LNCaP clone FGC (cell line): ENCODE data around the gene HES5.
"Not testable (repeated sequence)": the region's sequence is repeated elsewhere in the genome, so short reads cannot be mapped to it uniquely, and the experiment has no call there.

ENCODE experiments used
- DNase-seq: peaks from one replicate; pipeline ENCODE4 v3.0.0-alpha.2; 2011; ENCODE audit warnings: low read depth
- H3K4me3 ChIP-seq: 2 replicates; pipeline ENCODE4 v1.5.1; 2011; ENCODE audit warnings: mild to moderate bottlenecking, low read depth, low read length, control low read depth
- TF ChIP-seq, protein P1 (sequence below): IDR thresholded peaks from 2 replicates; pipeline ENCODE4 v1.5.1; 2012; ENCODE audit warnings: mild to moderate bottlenecking; ENCODE audit not compliant: control insufficient read depth, insufficient read depth; ENCODE audit errors: extremely low read depth

HES5 gene

DNA sequence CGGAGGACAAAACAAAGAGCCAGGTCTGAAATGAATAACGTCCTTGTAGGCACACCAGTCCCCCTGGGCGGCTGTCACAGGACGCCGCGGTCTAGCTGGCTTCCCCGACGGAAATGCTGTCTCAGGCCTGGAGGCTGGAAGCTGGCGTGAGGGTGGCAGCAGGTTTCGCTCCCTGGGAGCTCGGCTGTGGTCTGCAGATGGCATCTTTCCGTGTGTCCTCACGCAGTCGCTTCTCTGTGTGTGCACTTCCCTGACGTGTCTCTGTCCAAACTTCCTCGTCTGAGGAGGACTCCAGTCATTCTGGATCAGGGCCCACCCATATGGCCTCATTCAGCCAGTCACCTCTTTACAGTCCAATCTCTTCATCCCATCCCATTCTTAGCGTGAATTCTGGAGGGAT, 40.3 kb upstream of the HES5 start:
- DNase-seq: no peak
- no peak overlapping the region for H3K4me3 ChIP-seq
- TF ChIP-seq, protein P1, sequence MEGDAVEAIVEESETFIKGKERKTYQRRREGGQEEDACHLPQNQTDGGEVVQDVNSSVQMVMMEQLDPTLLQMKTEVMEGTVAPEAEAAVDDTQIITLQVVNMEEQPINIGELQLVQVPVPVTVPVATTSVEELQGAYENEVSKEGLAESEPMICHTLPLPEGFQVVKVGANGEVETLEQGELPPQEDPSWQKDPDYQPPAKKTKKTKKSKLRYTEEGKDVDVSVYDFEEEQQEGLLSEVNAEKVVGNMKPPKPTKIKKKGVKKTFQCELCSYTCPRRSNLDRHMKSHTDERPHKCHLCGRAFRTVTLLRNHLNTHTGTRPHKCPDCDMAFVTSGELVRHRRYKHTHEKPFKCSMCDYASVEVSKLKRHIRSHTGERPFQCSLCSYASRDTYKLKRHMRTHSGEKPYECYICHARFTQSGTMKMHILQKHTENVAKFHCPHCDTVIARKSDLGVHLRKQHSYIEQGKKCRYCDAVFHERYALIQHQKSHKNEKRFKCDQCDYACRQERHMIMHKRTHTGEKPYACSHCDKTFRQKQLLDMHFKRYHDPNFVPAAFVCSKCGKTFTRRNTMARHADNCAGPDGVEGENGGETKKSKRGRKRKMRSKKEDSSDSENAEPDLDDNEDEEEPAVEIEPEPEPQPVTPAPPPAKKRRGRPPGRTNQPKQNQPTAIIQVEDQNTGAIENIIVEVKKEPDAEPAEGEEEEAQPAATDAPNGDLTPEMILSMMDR: no peak

DNA sequence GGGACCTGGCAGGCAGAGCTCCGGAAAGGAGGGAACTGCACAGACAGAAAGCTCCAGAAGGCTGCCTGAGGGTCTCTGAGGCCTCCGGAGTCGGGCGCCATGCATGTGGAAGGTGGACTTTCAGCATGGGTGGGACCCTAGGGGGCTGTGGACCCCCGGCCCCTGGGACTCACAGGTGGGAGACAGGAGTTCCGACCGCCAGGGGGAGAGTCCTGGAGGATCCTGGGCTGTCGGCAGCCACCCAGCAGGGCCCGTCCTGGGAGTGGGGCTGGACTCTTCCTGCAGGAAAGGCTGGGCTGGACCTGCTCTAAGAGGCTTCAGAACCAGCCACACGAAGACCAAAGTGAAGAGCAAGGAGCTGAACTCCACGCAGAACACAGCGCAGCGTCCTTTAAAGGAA, 39.6 kb upstream of the HES5 start:
- not testable (repeated sequence) for H3K4me3 ChIP-seq, DNase-seq

DNA sequence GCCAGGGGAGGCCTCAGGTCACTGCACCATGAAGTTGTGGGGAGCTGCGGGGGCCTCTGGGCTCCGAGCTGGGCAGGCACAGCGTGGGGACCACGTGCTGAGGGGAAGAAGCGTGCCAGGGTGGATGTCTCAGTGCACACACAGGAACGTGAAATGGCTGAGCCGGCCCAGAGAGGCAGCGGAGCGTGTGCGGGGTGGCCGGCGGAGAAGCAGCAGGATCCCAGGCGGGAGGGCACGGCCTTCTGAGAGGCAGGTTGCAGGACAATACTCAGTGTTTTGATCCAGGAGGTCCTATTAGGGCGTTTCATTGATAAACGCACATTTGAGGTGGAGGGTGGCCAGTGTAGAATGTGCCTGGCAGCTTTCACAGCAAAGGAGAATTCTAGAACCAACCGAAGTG, 39.0 kb upstream of the HES5 start:
- DNase-seq: no peak
- no peak overlapping the region for H3K4me3 ChIP-seq
- TF ChIP-seq, protein P1: no peak

DNA sequence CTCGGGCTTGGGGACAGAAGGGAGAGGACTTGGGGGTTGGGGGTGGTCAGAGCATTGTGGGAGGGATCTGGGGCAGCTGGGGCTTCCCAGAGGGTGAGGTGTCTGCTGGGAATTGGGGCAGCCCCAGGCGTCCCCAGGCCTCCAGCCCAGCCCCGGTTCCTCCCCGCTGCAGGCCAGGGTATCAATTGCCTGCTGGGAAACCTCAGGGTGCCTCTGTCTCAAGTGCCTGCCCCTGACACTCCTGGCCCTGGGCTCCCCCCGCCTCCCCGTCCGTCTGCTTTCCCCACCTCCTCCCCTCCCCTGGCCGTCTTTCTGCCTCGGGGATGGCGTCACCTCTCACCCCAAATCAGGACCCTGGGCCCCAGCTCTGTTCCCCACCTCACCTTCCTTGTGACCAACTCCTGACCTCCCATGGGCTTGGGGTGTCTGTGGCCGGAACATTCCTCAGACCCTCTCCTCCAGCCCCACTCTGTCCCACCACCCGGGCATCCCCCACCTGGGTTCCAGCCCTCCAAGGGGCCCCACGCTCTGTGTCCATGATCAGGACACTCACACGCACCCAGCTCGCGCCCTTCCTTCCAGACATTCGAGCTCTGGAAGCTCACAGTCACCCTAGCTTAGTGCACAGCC, 38.2 kb upstream of the HES5 start:
- DNase-seq, H3K4me3 ChIP-seq: not testable (repeated sequence)

DNA sequence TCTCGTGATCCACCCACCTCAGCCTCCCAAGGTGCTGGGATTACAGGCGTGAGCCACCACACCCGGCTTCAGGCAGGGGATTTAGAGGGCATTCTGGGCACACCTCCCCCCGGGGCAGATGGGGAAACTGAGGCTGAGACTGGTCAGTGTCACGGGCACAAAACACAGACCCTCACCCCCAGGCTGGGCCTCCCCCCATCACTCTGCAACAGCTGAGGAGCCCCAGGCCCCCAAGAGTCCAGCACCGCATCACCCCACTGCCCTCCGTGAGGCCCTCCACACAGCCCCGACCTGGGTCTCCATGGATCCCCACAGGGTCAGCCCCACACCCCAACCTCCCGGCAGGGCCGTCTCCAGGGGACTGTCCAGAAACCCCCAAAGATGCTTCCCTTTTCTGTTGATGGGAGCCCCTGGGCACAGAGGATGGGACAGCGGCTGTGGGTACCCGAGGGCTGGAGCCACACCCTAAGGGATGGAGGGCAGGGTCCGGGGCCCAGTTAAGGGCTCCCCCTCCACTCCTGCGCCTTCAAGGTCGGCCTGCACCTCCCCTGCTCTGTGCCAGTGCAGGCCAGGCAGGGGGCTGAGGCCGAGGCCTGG, 37.1 kb upstream of the HES5 start:
- TF ChIP-seq, protein P1: no peak
- DNase-seq: no peak
- H3K4me3 ChIP-seq: no peak overlapping the region

DNA sequence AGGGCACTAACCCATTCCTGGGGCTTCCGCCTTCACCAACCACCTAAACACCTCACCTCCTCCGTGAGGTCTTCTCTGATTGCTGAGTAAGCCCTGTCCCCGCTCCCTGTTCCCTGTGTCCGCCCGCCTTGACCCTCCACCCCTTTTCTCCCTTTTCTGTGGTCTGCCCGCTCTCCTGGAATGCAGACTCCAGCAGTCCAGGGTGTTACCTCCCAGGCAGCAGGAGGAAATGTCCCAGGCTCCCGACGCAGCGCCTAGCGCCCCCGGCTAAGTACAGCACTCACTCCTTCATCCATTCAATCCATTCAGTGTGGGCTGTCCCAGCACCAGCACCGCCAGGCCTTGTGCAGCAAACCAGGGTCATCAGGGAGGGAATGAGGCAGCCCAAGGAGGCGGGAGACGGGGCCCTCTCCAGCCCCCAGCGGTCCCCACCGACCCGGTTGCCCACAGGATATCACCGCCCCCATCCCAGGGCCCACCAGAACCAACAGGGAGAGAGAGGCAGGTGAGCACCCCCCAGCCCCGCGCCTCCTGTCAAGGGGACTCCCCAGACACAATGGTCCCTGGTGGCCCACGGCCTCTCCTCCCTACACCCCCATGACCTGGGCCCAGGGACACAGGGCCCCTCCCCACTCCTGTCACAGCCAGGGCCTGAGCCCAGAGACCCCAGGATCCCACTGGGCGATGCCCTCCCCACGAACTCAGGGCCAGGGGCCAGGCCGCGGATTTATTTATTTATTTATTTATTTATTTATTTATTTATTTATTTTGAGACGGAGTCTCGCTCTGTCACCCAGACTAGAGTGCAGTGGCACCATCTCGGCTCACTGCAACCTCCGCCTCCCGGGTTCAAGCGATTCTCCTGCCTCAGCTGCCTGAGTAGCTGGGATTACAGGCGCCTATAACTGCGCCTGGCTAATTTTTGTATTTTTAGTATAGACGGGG, 36.3 kb upstream of the HES5 start:
- no peak for DNase-seq
- TF ChIP-seq, protein P1: no peak
- H3K4me3 ChIP-seq: no peak overlapping the region

DNA sequence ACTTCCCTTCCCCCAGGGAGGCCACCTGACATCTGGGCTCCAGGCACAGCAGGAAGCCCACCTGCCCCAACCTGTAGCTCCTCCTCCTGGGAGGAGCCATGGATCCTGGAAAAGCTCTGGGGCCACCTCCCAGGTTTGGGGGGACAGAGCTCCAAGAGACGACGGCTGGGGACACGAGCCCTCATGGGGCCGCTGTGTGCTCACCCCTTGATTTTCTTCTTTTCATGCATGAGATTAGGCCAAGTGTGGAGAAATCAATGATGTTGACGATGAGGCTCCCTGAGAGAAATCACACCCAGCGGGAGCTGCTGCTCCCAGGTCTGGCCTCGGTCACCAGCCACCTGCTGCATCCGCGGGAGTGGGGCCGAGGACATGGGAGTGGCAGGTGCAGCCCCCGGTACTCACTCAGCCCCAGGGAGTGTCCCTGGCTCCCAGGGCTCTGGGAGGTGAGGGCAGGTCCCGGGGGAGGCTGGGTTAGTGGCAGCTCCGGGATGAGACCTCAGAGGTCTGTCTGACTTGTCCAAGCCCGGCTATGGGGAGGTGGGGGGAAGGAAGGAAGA, 34.8 kb upstream of the HES5 start:
- H3K4me3 ChIP-seq: no peak overlapping the region
- TF ChIP-seq, protein P1: no peak
- no peak for DNase-seq
